IPS-20b (cell line): ENCODE measurements around the gene PEX16.

Experiments
- H3K27ac ChIP-seq: one replicate; pipeline ENCODE4 v1.5.1; 2013; ENCODE audit warnings: low read length
- H3K27me3 ChIP-seq: 2 replicates; pipeline ENCODE4 v1.6.1; 2013; ENCODE audit warnings: mild to moderate bottlenecking, low read length, inconsistent platforms; ENCODE audit not compliant: insufficient read depth
- H3K36me3 ChIP-seq: 2 replicates; pipeline ENCODE4 v1.6.1; 2013; ENCODE audit warnings: low read depth, mild to moderate bottlenecking, inconsistent platforms, low read length, moderate library complexity; ENCODE audit not compliant: insufficient read depth
- H3K4me1 ChIP-seq: 2 replicates; pipeline ENCODE4 v1.6.1; 2013; ENCODE audit warnings: mild to moderate bottlenecking, control low read depth, inconsistent platforms, low read length, moderate library complexity; ENCODE audit not compliant: insufficient read depth
- H3K4me3 ChIP-seq: 2 replicates; pipeline ENCODE4 v1.5.1; 2013; ENCODE audit warnings: mild to moderate bottlenecking, low read length, inconsistent platforms
- H3K9ac ChIP-seq: 2 replicates; pipeline ENCODE4 v1.6.1; 2013; ENCODE audit warnings: low read depth, mild to moderate bottlenecking, inconsistent platforms, low read length, moderate library complexity
- H3K9me3 ChIP-seq: 2 replicates; pipeline ENCODE4 v1.6.1; 2013; ENCODE audit warnings: mild to moderate bottlenecking, low read depth, low read length, inconsistent platforms; ENCODE audit not compliant: insufficient read depth

The PEX16 gene

GRCh38 chr11:45880772-45881570 lies 36.7 kb downstream of the PEX16 start:
- Histone ChIP-seq H3K9me3 (no peaks in the 10 kb centered on the region), H3K27me3 (peaks cover 1% of the 10 kb centered on the region; the same call in 1 of the 2 replicates), H3K36me3 (peaks cover 21% of the 10 kb centered on the region; the same call in 1 of the 2 replicates), H3K9ac (no peak overlapping the region), H3K4me1 (peaks cover 10% of the 10 kb centered on the region; the same call in 1 of the 2 replicates), H3K4me3 (no peak overlapping the region), H3K27ac (no peak overlapping the region)

- Histone ChIP-seq H3K27ac (no peak overlapping the region), H3K4me3 (no peak overlapping the region), H3K9me3 (no peaks in the 10 kb centered on the region), H3K9ac (no peak overlapping the region), H3K4me1 (peaks cover 15% of the 10 kb centered on the region; the same call in 1 of the 2 replicates), H3K27me3 (no peaks in the 10 kb centered on the region; the same call in 1 of the 2 replicates), H3K36me3 (peaks cover 21% of the 10 kb centered on the region; the same call in 1 of the 2 replicates)
Measured at GRCh38 chr11:45879803-45880686, 37.6 kb downstream of the PEX16 start.

- H3K4me1 ChIP-seq = peaks cover 15% of the 10 kb centered on the region; the same call in 1 of the 2 replicates
- H3K27me3 ChIP-seq = no peaks in the 10 kb centered on the region
- H3K9ac ChIP-seq = no peak overlapping the region
- H3K9me3 ChIP-seq = no peaks in the 10 kb centered on the region
- peaks cover 28% of the 10 kb centered on the region; the same call in 1 of the 2 replicates for H3K36me3 ChIP-seq
- no peak overlapping the region for H3K4me3 ChIP-seq
- H3K27ac ChIP-seq = no peak overlapping the region
Measured at GRCh38 chr11:45877845-45878244, 39.8 kb downstream of the PEX16 start.

- peaks cover 28% of the 10 kb centered on the region; the same call in 1 of the 2 replicates for H3K36me3 ChIP-seq
- no peak overlapping the region for H3K4me3 ChIP-seq
- no peak overlapping the region for H3K27ac ChIP-seq
- H3K9ac ChIP-seq = no peak overlapping the region
- peaks cover 15% of the 10 kb centered on the region; the same call in 1 of the 2 replicates for H3K4me1 ChIP-seq
- no peaks in the 10 kb centered on the region for H3K9me3 ChIP-seq
- no peaks in the 10 kb centered on the region for H3K27me3 ChIP-seq
Measured at GRCh38 chr11:45877221-45877620, 40.5 kb downstream of the PEX16 start.

GRCh38 chr11:45876401-45876800 lies 41.3 kb downstream of the PEX16 start:
- no peaks in the 10 kb centered on the region for H3K27me3 ChIP-seq
- H3K27ac ChIP-seq = no peak overlapping the region
- H3K4me1 ChIP-seq = peaks cover 15% of the 10 kb centered on the region; the same call in 1 of the 2 replicates
- no peak overlapping the region for H3K4me3 ChIP-seq
- H3K9ac ChIP-seq = no peak overlapping the region
- no peaks in the 10 kb centered on the region for H3K9me3 ChIP-seq
- H3K36me3 ChIP-seq = peaks cover 25% of the 10 kb centered on the region; the same call in 1 of the 2 replicates

- Histone ChIP-seq H3K4me3 (no peak overlapping the region), H3K9me3 (no peaks in the 10 kb centered on the region), H3K9ac (no peak overlapping the region), H3K27ac (no peak overlapping the region), H3K36me3 (peaks cover 44% of the 10 kb centered on the region), H3K4me1 (peaks cover 15% of the 10 kb centered on the region; the same call in 1 of the 2 replicates), H3K27me3 (no peaks in the 10 kb centered on the region)
Measured at GRCh38 chr11:45872651-45873356, 44.9 kb downstream of the PEX16 start.

- H3K36me3 ChIP-seq = peaks cover 49% of the 10 kb centered on the region
- no peaks in the 10 kb centered on the region for H3K9me3 ChIP-seq
- no peak overlapping the region for H3K4me3 ChIP-seq
- H3K4me1 ChIP-seq = peaks cover 11% of the 10 kb centered on the region; the same call in 1 of the 2 replicates
- H3K27ac ChIP-seq = no peak overlapping the region
- H3K9ac ChIP-seq = no peak overlapping the region
- H3K27me3 ChIP-seq = no peaks in the 10 kb centered on the region
Measured at GRCh38 chr11:45871638-45872037, 46.0 kb downstream of the PEX16 start.

- peaks cover 49% of the 10 kb centered on the region for H3K36me3 ChIP-seq
- no peaks in the 10 kb centered on the region for H3K9me3 ChIP-seq
- no peak overlapping the region for H3K27ac ChIP-seq
- no peaks in the 10 kb centered on the region for H3K27me3 ChIP-seq
- no peak overlapping the region for H3K9ac ChIP-seq
- H3K4me1 ChIP-seq = peaks cover 3% of the 10 kb centered on the region; the same call in 1 of the 2 replicates
- no peak overlapping the region for H3K4me3 ChIP-seq
Measured at GRCh38 chr11:45870706-45871105, 47.0 kb downstream of the PEX16 start.

GRCh38 chr11:45869551-45869950 lies 48.1 kb downstream of the PEX16 start:
- H3K27me3 ChIP-seq = no peaks in the 10 kb centered on the region
- no peaks in the 10 kb centered on the region; the same call in 1 of the 2 replicates for H3K4me1 ChIP-seq
- peaks cover 49% of the 10 kb centered on the region for H3K36me3 ChIP-seq
- no peak overlapping the region for H3K4me3 ChIP-seq
- H3K27ac ChIP-seq = no peak overlapping the region
- H3K9me3 ChIP-seq = no peaks in the 10 kb centered on the region
- no peak overlapping the region for H3K9ac ChIP-seq

- no peak overlapping the region for H3K27ac ChIP-seq
- H3K27me3 ChIP-seq = no peaks in the 10 kb centered on the region
- peaks cover 55% of the 10 kb centered on the region for H3K36me3 ChIP-seq
- H3K4me3 ChIP-seq = no peak overlapping the region
- no peak overlapping the region for H3K9ac ChIP-seq
- H3K4me1 ChIP-seq = peaks cover 1% of the 10 kb centered on the region; the same call in 1 of the 2 replicates
- no peaks in the 10 kb centered on the region for H3K9me3 ChIP-seq
Measured at GRCh38 chr11:45864041-45864440, 53.6 kb downstream of the PEX16 start.
